ENCODE measurements around the gene FBLN2.
"Not testable (repeated sequence)": the region's sequence is repeated elsewhere in the genome, so short reads cannot be mapped to it uniquely, and the experiment has no call there.

The FBLN2 gene

GRCh38 chr3:13548696-13549622, at the start of gene FBLN2:
FBLN2 (plus strand) TSS chr3:13549125; CDS start chr3:13570356, 21,231 bp downstream.
- DNase-seq, result no peak
- Histone ChIP-seq H3K4me1 (peaks cover 0 to 43% (median 21%) of the 10 kb centered on the region in 4 donors), H3K9me3 (no peaks in the 10 kb centered on the region), H3K36me3 (no peaks in the 10 kb centered on the region), H3K27me3 (peaks cover 0 to 32% of the 10 kb centered on the region in 2 donors), H3K4me3 (peak within 1 kb of the TSS; percentile 46 to 56), H3K27ac (peak within 1 kb of the TSS; percentile 59 to 66)
- intact Hi-C loops (cut with DNase I; ENCODE audit: low total_unique reads), result no loop called here
- TF ChIP-seq CTCF (IDR thresholded peaks at IDR 0.05), result no peak

GRCh38 chr3:13499246-13499645, 49.7 kb upstream of the FBLN2 start:
- H3K27ac ChIP-seq; H3K27me3 ChIP-seq; H3K9me3 ChIP-seq; intact Hi-C loops (cut with DNase I; ENCODE audit: low total_unique reads); H3K4me3 ChIP-seq; DNase-seq: not testable (repeated sequence)
- Histone ChIP-seq H3K4me1 (peaks cover 3 to 11% (median 6%) of the 10 kb centered on the region in 4 donors), H3K36me3 (peaks cover 0 to 45% (median 25%) of the 10 kb centered on the region in 3 donors)

GRCh38 chr3:13500133-13500885, 48.6 kb upstream of the FBLN2 start:
- no peak overlapping the region for H3K4me3 ChIP-seq
- peaks cover 3 to 11% (median 6%) of the 10 kb centered on the region in 4 donors for H3K4me1 ChIP-seq
- peaks cover 0 to 52% (median 25%) of the 10 kb centered on the region in 3 donors for H3K36me3 ChIP-seq
- intact Hi-C loops (cut with DNase I; ENCODE audit: low total_unique reads), result no loop called here
- peak in 1 of 2 donors; percentile 65 for DNase-seq
- H3K27me3 ChIP-seq, result no peaks in the 10 kb centered on the region
- peak in 1 of 2 experiments; percentile 23 for TF ChIP-seq CTCF (IDR thresholded peaks at IDR 0.05)
- H3K27ac ChIP-seq, result no peak overlapping the region
- H3K9me3 ChIP-seq, result no peaks in the 10 kb centered on the region

- Histone ChIP-seq H3K4me1 (peaks cover 3 to 8% (median 6%) of the 10 kb centered on the region in 4 donors), H3K4me3 (no peak overlapping the region), H3K36me3 (peaks cover 0 to 59% (median 25%) of the 10 kb centered on the region in 3 donors), H3K9me3 (no peaks in the 10 kb centered on the region), H3K27me3 (no peaks in the 10 kb centered on the region), H3K27ac (no peak overlapping the region)
- TF ChIP-seq CTCF (IDR thresholded peaks at IDR 0.05), result no peak
- intact Hi-C loops (cut with DNase I; ENCODE audit: low total_unique reads), result no loop called here
- peak in 1 of 2 donors; percentile 48 for DNase-seq
Measured at GRCh38 chr3:13501056-13501455, 47.9 kb upstream of the FBLN2 start.

- Histone ChIP-seq H3K4me1 (peaks cover 2 to 3% (median 3%) of the 10 kb centered on the region in 4 donors), H3K36me3 (peaks cover 0 to 60% (median 25%) of the 10 kb centered on the region in 3 donors), H3K27me3 (no peaks in the 10 kb centered on the region), H3K4me3 (no peak overlapping the region), H3K9me3 (no peaks in the 10 kb centered on the region), H3K27ac (no peak overlapping the region)
- TF ChIP-seq CTCF (IDR thresholded peaks at IDR 0.05), result no peak
- intact Hi-C loops (cut with DNase I; ENCODE audit: low total_unique reads), result no loop called here
- DNase-seq, result no peak
Measured at GRCh38 chr3:13501521-13501920, 47.4 kb upstream of the FBLN2 start.

Measured in tibial artery (tissue), 4 donors.